ENCODE data around the gene OR2C1.

OR2C1 gene

GRCh38 chr16:3400779-3401688, 45.3 kb downstream of the OR2C1 start, which contains the start of the genes ZNF174 and ZSCAN32:
ZNF174 (plus strand) TSS chr16:3401215; CDS start chr16:3402005, 790 bp downstream.
ZSCAN32 (minus strand) TSS chr16:3401004; CDS start chr16:3397557, 3,447 bp downstream.
- peak; percentile 99 for DNase-seq

DNA sequence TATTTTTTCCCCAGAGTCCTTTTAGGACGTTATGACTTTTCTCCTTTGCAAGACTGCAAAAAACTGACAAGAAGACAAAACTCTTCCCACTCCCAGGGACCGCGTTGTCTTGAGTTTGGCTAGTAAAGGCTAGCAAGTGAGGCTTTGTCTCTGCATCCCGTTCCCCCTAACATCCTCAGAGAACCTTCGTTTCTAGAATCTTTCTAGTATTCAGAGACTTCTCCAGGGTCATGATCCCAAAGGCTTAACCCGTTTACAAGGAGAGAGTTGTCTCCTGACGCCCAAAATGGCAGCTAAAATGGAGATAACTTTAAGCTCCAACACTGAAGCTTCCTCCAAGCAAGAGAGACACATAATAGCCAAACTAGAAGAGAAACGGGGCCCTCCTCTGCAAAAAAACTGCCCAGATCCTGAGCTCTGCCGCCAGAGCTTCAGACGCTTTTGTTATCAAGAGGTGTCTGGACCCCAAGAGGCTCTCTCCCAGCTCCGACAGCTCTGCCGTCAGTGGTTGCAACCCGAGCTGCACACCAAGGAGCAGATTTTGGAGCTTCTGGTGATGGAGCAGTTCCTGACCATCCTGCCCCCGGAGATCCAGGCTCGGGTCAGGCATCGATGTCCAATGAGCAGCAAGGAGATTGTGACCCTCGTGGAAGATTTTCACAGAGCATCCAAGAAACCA, 46.2 kb downstream of the OR2C1 start:
- DNase-seq = peak; percentile 2

Data from CD4-positive, alpha-beta T cell treated with Interleukin-17A for 1 hour (primary cell).